GM12872 (cell line): ENCODE data around the gene LRRC39.

Source experiments
- TF ChIP-seq, protein P1 (sequence below): IDR thresholded peaks from 3 replicates; pipeline ENCODE4 v1.5.1; 2011; ENCODE audit warnings: low read depth, mild to moderate bottlenecking, low read length, moderate library complexity; ENCODE audit not compliant: insufficient read depth

Gene LRRC39

GRCh38 chr1:100127226-100127625 lies 50.8 kb downstream of the LRRC39 start:
- TF ChIP-seq, protein P1, sequence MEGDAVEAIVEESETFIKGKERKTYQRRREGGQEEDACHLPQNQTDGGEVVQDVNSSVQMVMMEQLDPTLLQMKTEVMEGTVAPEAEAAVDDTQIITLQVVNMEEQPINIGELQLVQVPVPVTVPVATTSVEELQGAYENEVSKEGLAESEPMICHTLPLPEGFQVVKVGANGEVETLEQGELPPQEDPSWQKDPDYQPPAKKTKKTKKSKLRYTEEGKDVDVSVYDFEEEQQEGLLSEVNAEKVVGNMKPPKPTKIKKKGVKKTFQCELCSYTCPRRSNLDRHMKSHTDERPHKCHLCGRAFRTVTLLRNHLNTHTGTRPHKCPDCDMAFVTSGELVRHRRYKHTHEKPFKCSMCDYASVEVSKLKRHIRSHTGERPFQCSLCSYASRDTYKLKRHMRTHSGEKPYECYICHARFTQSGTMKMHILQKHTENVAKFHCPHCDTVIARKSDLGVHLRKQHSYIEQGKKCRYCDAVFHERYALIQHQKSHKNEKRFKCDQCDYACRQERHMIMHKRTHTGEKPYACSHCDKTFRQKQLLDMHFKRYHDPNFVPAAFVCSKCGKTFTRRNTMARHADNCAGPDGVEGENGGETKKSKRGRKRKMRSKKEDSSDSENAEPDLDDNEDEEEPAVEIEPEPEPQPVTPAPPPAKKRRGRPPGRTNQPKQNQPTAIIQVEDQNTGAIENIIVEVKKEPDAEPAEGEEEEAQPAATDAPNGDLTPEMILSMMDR, result no peak

DNA sequence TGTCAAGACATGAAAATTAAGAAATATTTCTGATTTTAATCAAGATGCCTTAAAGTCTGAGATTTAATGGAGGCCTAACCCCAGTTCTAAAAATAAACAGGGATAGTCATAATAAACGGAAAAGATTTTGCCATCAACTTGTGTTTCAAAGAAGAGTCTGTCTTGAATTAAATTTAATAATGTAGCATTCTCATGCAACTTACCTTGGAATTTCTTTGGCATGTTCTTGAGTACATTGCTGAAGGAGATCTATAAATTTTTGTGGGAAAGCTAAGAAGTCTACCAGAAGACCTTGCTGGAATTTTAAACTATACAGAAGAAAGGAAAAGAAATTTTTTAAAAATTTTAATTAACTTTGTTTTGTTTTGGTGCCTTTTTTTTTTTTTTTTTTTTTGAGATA lies 55.9 kb downstream of the LRRC39 start:
- TF ChIP-seq, protein P1, result no peak

GRCh38 chr1:100115524-100115923 lies 62.5 kb downstream of the LRRC39 start:
- TF ChIP-seq, protein P1, result no peak

DNA sequence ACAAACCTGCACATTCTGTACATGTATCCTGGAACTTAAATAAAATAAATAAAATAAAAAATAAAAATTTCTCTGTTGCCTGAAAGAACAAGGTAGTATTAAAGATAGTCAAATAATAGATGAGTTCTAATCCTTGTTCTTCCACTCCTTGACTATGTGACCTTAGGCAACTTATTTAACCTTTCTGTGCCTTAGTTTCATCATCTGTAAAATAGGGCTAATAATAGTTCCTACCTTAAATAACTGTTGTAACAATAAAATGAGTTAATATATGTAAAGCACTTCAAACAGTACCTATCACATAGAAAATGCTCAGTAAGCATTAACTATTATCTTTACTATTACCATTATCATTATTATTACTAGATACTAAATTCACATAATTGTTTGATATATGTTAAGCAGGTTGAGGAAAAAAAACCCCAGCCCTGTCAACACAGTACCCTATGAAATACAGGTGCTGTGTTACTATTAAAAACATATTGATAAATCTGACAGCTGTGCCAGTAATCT lies 68.4 kb downstream of the LRRC39 start:
- TF ChIP-seq, protein P1, result no peak

DNA sequence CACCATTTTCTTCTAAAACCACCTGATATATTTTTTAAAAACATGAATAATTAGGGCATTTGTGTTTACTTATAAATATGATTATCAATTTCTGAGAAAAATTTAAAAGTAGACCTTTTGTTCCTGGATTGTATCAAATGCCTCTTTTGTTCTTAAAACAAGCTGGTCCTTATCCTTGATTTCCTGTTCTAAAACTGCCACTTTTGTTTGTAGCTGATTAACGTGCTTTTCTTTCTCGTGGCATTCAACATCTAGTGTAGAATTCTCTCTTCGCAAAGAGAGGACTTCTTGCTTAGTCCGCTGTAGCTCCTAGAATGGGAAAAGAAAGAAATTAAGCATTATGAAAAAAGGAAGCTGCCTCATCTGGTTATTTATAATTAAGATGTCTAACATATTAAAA lies 70.4 kb downstream of the LRRC39 start:
- TF ChIP-seq, protein P1, result no peak

GRCh38 chr1:100101564-100101963 lies 76.5 kb downstream of the LRRC39 start:
- TF ChIP-seq, protein P1, result no peak

DNA sequence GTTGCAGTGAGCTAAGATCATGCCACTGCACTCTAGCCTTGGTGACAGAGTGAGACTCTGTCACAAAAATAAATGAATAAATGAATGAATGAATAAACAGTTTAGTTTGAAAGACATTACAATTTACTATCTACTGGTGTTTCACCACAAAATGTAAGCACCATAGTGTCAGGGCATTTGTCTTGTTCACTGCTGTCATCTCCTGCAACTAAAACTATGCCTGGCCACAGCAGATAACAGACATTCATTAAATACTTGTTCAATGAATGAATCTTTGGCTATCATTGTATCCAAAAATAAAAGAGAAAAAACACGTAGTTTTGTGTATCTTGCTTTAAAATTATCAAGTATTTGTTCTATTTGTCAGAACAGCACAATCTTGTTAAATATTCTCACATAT lies 77.9 kb downstream of the LRRC39 start:
- TF ChIP-seq, protein P1, result no peak
